Stimulated activated CD4-positive, alpha-beta T cell treated with anti-CD3 and anti-CD28 coated beads, Interleukin-4, amount 100 ng/mL, for 1 hour (primary cell): Measurements from ENCODE around the gene XYLT1.
"Not testable (repeated sequence)": the region's sequence is repeated elsewhere in the genome, so short reads cannot be mapped to it uniquely, and the experiment has no call there.

Experiments used
- DNase-seq: peaks from one replicate; pipeline ENCODE4 v3.0.0-alpha.2; 2020

The XYLT1 gene

GRCh38 chr16:17423221-17423620, 47.5 kb downstream of the XYLT1 start:
- no peak for DNase-seq

GRCh38 chr16:17420816-17421215, 49.9 kb downstream of the XYLT1 start:
- DNase-seq: no peak

GRCh38 chr16:17419266-17419665, 51.5 kb downstream of the XYLT1 start:
- DNase-seq: no peak

GRCh38 chr16:17417740-17418139, 53.0 kb downstream of the XYLT1 start:
- no peak for DNase-seq

GRCh38 chr16:17416461-17417311, 54.1 kb downstream of the XYLT1 start:
- peak; percentile 30 for DNase-seq

GRCh38 chr16:17414916-17415315, 55.8 kb downstream of the XYLT1 start:
- no peak for DNase-seq

GRCh38 chr16:17414421-17414820, 56.3 kb downstream of the XYLT1 start:
- DNase-seq: peak; percentile 4

GRCh38 chr16:17413508-17413907, 57.3 kb downstream of the XYLT1 start:
- DNase-seq: no peak

GRCh38 chr16:17412791-17413190, 58.0 kb downstream of the XYLT1 start:
- no peak for DNase-seq

GRCh38 chr16:17412221-17412620, 58.5 kb downstream of the XYLT1 start:
- no peak for DNase-seq

- no peak for DNase-seq
Measured at GRCh38 chr16:17411263-17411662, 59.5 kb downstream of the XYLT1 start.

- DNase-seq: not testable (repeated sequence)
Measured at GRCh38 chr16:17410316-17410715, 60.4 kb downstream of the XYLT1 start.

- no peak for DNase-seq
Measured at GRCh38 chr16:17409894-17410293, 60.9 kb downstream of the XYLT1 start.

GRCh38 chr16:17408955-17409441, 61.8 kb downstream of the XYLT1 start:
- DNase-seq: no peak

- no peak for DNase-seq
Measured at GRCh38 chr16:17408296-17408695, 62.5 kb downstream of the XYLT1 start.

GRCh38 chr16:17407321-17407720, 63.4 kb downstream of the XYLT1 start:
- DNase-seq: no peak

GRCh38 chr16:17404941-17405689, 65.6 kb downstream of the XYLT1 start:
- DNase-seq: no peak

GRCh38 chr16:17403859-17404545, 66.8 kb downstream of the XYLT1 start:
- DNase-seq: no peak

- DNase-seq: no peak
Measured at GRCh38 chr16:17403156-17403809, 67.5 kb downstream of the XYLT1 start.

- DNase-seq: no peak
Measured at GRCh38 chr16:17397499-17397891, 73.3 kb downstream of the XYLT1 start.

- no peak for DNase-seq
Measured at GRCh38 chr16:17396762-17397498, 73.8 kb downstream of the XYLT1 start.

GRCh38 chr16:17395849-17396480, 74.8 kb downstream of the XYLT1 start:
- no peak for DNase-seq
